SK-N-SH treated with all-trans-retinoic acid at 6 μM for 48 hours (cell line): ENCODE results near the gene AXIN2.

Source experiments
- ATAC-seq: fragments of 200-7000 bp; cut with Tn5 transposase; 3 replicates; pipeline ENCODE4 v1.9.1; 2020; ENCODE audit warnings: mild to moderate bottlenecking, moderate library complexity
- CREB5 ChIP-seq: fragments of 250-450 bp; sonication (Bioruptor Pico); IDR thresholded peaks from 2 replicates; pipeline ENCODE4 v1.5.1; 2020; ENCODE audit warnings: low read depth, mild to moderate bottlenecking, moderate library complexity
- CSDC2 ChIP-seq: fragments of 250-450 bp; sonication (Bioruptor Pico); IDR thresholded peaks from 2 replicates; pipeline ENCODE4 v1.5.0; 2020; ENCODE audit warnings: mild to moderate bottlenecking, moderate library complexity
- ESRRG ChIP-seq: fragments of 250-450 bp; sonication (Bioruptor Pico); IDR thresholded peaks from 2 replicates; pipeline ENCODE4 v1.6.1; 2021; ENCODE audit warnings: mild to moderate bottlenecking
- GLIS3 ChIP-seq: fragments of 250-450 bp; sonication (Bioruptor Pico); IDR thresholded peaks from 2 replicates; pipeline ENCODE4 v1.5.0; 2020; ENCODE audit warnings: mild to moderate bottlenecking, moderate library complexity
- ISL1 ChIP-seq: fragments of 250-450 bp; sonication (Bioruptor Pico); IDR thresholded peaks from 2 replicates; pipeline ENCODE4 v2.1.2; 2022; ENCODE audit warnings: mild to moderate bottlenecking, moderate library complexity
- POU6F1 ChIP-seq: fragments of 250-450 bp; sonication (Bioruptor Pico); IDR thresholded peaks from 2 replicates; pipeline ENCODE4 v1.8.0; 2021; ENCODE audit warnings: low read depth, mild to moderate bottlenecking, moderate library complexity, borderline replicate concordance
- PPARA ChIP-seq: fragments of 250-450 bp; sonication (Bioruptor Pico); IDR thresholded peaks from 2 replicates; pipeline ENCODE4 v1.5.0; 2020; ENCODE audit warnings: mild to moderate bottlenecking, borderline replicate concordance
- SNAI2 ChIP-seq: fragments of 250-450 bp; sonication (Bioruptor Pico); IDR thresholded peaks from 2 replicates; pipeline ENCODE4 v1.5.0; 2020; ENCODE audit warnings: mild to moderate bottlenecking, moderate library complexity
- TCF4 ChIP-seq: fragments of 250-450 bp; sonication (Bioruptor Pico); IDR thresholded peaks from 2 replicates; pipeline ENCODE4 v1.8.0; 2021; ENCODE audit warnings: mild to moderate bottlenecking, moderate library complexity, borderline replicate concordance
- TOX ChIP-seq: fragments of 250-450 bp; sonication (Bioruptor Pico); IDR thresholded peaks from 2 replicates; pipeline ENCODE4 v1.8.0; 2021; ENCODE audit warnings: mild to moderate bottlenecking, moderate library complexity, borderline replicate concordance
- ZC3H10 ChIP-seq: fragments of 250-450 bp; sonication (Bioruptor Pico); IDR thresholded peaks from 2 replicates; pipeline ENCODE4 v1.5.1; 2021; ENCODE audit warnings: mild to moderate bottlenecking, moderate library complexity
- ZFP30 ChIP-seq: fragments of 450-650 bp; formaldehyde crosslinking; IDR thresholded peaks from 2 replicates; pipeline ENCODE4 v1.5.0; 2022; ENCODE audit warnings: mild to moderate bottlenecking, moderate library complexity
- ZNF70 ChIP-seq: fragments of 450-650 bp; formaldehyde crosslinking; IDR thresholded peaks from 2 replicates; pipeline ENCODE4 v1.5.0; 2020; ENCODE audit warnings: mild to moderate bottlenecking, moderate library complexity
- ZNF8 ChIP-seq: fragments of 450-650 bp; formaldehyde crosslinking; IDR thresholded peaks from 2 replicates; pipeline ENCODE4 v1.5.0; 2020; ENCODE audit warnings: mild to moderate bottlenecking, moderate library complexity
- TF ChIP-seq, protein P1 (sequence below): fragments of 250-450 bp; sonication (Bioruptor Pico); IDR thresholded peaks from 2 replicates; pipeline ENCODE4 v1.5.0; 2020; ENCODE audit warnings: mild to moderate bottlenecking, moderate library complexity
- TF ChIP-seq, protein P2 (sequence below): fragments of 250-450 bp; sonication (Bioruptor Pico); IDR thresholded peaks from 2 replicates; pipeline ENCODE4 v1.8.0; 2020; ENCODE audit warnings: mild to moderate bottlenecking, moderate library complexity, borderline replicate concordance

Gene AXIN2

GRCh38 chr17:65518256-65518655 is 43.2 kb downstream of the AXIN2 start:
- no peak for TF ChIP-seq SNAI2 (CRISPR knock-in tag)
- TF ChIP-seq ISL1 (CRISPR knock-in tag), result no peak
- TF ChIP-seq ZNF70 (CRISPR knock-in tag), result no peak
- TF ChIP-seq ZFP30 (CRISPR knock-in tag), result no peak
- TF ChIP-seq, protein P1, sequence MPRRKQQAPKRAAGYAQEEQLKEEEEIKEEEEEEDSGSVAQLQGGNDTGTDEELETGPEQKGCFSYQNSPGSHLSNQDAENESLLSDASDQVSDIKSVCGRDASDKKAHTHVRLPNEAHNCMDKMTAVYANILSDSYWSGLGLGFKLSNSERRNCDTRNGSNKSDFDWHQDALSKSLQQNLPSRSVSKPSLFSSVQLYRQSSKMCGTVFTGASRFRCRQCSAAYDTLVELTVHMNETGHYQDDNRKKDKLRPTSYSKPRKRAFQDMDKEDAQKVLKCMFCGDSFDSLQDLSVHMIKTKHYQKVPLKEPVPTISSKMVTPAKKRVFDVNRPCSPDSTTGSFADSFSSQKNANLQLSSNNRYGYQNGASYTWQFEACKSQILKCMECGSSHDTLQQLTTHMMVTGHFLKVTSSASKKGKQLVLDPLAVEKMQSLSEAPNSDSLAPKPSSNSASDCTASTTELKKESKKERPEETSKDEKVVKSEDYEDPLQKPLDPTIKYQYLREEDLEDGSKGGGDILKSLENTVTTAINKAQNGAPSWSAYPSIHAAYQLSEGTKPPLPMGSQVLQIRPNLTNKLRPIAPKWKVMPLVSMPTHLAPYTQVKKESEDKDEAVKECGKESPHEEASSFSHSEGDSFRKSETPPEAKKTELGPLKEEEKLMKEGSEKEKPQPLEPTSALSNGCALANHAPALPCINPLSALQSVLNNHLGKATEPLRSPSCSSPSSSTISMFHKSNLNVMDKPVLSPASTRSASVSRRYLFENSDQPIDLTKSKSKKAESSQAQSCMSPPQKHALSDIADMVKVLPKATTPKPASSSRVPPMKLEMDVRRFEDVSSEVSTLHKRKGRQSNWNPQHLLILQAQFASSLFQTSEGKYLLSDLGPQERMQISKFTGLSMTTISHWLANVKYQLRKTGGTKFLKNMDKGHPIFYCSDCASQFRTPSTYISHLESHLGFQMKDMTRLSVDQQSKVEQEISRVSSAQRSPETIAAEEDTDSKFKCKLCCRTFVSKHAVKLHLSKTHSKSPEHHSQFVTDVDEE (CRISPR knock-in tag), result no peak
- TF ChIP-seq GLIS3 (CRISPR knock-in tag), result no peak
- no peak for TF ChIP-seq ZC3H10 (CRISPR knock-in tag)
- ATAC-seq, result no peak

DNA sequence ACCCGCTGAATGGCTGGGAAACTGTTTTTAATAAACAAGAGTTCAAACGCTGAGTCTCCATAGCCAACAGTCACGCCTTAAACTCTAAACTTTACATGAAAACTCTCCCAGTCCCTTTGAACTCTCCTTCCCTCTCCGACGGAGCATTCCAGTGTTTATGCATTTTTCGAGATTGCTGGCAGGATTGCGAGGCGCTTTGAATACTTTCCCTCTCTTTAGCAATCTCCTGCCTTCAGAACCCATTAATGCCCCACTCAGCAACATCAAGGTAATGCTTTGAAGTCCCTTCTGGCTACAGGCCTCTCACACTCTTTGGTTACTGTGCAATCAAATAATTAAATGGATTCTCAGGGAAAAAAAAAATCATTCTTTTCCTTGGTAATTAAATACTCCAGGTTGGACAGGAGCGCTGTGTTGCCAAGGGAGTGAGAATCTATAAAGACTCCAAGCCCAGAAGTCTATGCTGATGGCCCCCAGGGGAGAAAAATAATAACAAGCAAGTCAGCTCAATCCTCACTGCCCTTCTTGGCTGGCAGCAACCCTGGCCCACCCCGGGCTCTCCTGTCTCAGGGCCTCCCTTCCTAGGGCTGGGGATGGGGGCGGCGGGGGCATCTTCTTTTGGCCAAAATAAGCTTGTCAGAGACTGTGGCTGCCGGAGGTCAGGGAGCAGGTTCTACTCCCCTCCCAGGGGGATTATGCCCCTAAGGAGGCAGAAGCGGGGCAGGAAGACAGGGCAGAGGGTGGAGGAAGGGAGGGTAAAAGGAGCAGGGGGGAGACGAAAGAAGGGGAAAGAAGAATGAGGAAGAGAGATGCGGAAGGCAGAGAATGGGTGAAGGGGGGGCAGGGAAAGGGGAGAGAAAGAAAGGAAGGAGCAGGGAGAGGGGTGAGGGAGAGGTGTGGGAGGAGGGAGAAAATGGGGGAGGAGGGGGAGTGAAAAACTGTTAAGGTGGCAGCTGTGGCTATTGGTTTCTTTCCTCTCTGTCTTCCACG is 45.2 kb downstream of the AXIN2 start:
- TF ChIP-seq CREB5 (CRISPR knock-in tag) (no peak), ZC3H10 (CRISPR knock-in tag) (no peak), ZFP30 (CRISPR knock-in tag) (no peak)
- TF ChIP-seq, protein P2, sequence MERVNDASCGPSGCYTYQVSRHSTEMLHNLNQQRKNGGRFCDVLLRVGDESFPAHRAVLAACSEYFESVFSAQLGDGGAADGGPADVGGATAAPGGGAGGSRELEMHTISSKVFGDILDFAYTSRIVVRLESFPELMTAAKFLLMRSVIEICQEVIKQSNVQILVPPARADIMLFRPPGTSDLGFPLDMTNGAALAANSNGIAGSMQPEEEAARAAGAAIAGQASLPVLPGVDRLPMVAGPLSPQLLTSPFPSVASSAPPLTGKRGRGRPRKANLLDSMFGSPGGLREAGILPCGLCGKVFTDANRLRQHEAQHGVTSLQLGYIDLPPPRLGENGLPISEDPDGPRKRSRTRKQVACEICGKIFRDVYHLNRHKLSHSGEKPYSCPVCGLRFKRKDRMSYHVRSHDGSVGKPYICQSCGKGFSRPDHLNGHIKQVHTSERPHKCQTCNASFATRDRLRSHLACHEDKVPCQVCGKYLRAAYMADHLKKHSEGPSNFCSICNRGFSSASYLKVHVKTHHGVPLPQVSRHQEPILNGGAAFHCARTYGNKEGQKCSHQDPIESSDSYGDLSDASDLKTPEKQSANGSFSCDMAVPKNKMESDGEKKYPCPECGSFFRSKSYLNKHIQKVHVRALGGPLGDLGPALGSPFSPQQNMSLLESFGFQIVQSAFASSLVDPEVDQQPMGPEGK (CRISPR knock-in tag), result no peak
- no peak for ATAC-seq

DNA sequence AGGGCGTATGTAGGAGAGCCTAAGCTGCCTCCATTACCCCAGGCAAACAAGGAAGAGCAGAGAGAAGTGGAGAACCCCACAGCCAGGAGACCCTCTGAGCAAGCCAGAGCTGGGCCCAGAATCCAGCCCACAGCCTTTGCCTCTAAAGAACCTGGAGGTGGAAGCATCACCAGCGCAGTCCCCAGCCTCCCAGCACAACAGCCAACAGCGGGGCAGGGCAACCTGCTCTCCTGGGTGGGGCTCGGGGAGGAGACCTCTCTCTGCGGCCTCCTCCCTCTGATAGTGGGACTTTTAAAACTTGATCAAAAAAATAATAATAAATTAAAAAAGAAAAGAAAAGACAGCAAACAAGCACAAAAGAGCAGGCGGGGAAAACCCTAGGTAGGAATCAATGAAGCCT is 45.9 kb downstream of the AXIN2 start:
- no peak for ATAC-seq
- TF ChIP-seq ISL1 (CRISPR knock-in tag) (no peak), SNAI2 (CRISPR knock-in tag) (no peak), ZC3H10 (CRISPR knock-in tag) (no peak), PPARA (CRISPR knock-in tag) (no peak), CSDC2 (no peak), GLIS3 (CRISPR knock-in tag) (no peak), ESRRG (no peak), TOX (no peak), POU6F1 (CRISPR knock-in tag) (no peak), ZNF8 (CRISPR knock-in tag) (no peak), ZFP30 (CRISPR knock-in tag) (no peak)
- TF ChIP-seq, protein P1 (CRISPR knock-in tag), result no peak

GRCh38 chr17:65514541-65514940 is 46.9 kb downstream of the AXIN2 start:
- TF ChIP-seq ZFP30 (CRISPR knock-in tag) (no peak), TCF4 (no peak), SNAI2 (CRISPR knock-in tag) (no peak), ISL1 (CRISPR knock-in tag) (no peak), ZNF70 (CRISPR knock-in tag) (no peak), GLIS3 (CRISPR knock-in tag) (no peak)
- TF ChIP-seq, all 23 proteins: peak for 0
- ATAC-seq, result no peak; the same call in 2 of the 3 replicates
